HG02885 (cell line): ENCODE data around the gene OPN1SW.

Experiments used
- ATAC-seq: cut with Tn5 transposase; IDR thresholded peaks from one replicate; pipeline ENCODE4 v1.9.1; 2021; ENCODE audit warnings: mild to moderate bottlenecking; ENCODE audit not compliant: unreplicated experiment, poor library complexity

The OPN1SW gene

GRCh38 chr7:128775744-128776474 lies at the start of gene OPN1SW:
Gene OPN1SW, minus strand, starts transcription at chr7:128775794. Its CDS starts 13 bp downstream, at chr7:128775781.
- no peak for ATAC-seq

GRCh38 chr7:128821724-128822123 lies 46.1 kb upstream of the OPN1SW start:
- no peak for ATAC-seq

GRCh38 chr7:128818694-128819093 lies 43.1 kb upstream of the OPN1SW start:
- ATAC-seq = no peak

- ATAC-seq = no peak
Measured at GRCh38 chr7:128815289-128815942, 39.8 kb upstream of the OPN1SW start.

DNA sequence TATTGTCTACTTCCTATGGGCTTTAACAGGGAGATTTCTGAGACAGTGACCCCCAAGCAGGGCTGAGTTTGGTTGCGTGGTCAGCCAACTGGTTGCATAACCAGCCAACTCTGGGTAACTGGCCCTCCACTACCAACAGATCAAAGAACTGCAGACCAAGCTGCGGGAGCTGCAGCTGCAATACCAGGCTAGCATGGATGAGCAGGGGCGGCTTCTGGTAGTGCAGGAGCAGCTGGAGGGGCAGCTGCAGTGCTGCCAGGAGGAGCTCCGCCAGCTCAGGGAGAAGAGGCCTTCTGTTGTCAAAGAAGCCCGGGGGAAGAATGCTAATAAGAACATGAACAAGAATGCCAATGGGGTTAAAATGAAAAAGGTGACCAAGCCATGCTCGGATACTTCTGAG lies 38.9 kb upstream of the OPN1SW start:
- no peak for ATAC-seq

- no peak for ATAC-seq
Measured at GRCh38 chr7:128812514-128813168, 37.0 kb upstream of the OPN1SW start.

GRCh38 chr7:128811631-128812430 lies 36.2 kb upstream of the OPN1SW start:
- ATAC-seq = no peak

DNA sequence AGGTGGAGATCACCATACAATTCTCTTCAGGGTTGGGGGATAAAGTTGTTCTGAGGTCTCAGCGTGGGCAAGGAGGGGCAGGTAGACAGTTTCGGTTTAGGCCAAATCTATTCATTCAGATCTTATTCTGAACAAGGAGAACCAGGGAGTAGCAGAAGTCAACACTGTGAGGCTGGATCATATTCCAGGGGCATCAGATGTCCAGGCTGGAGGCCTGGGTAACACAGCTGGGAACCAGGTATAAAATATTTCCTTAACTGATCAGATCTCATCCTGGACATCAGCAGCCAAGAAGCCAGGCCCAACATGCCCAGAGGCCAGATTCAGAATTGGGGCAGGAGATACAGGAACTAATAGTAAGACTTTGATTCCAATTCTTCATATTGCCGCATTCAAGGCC lies 35.4 kb upstream of the OPN1SW start:
- ATAC-seq = no peak

DNA sequence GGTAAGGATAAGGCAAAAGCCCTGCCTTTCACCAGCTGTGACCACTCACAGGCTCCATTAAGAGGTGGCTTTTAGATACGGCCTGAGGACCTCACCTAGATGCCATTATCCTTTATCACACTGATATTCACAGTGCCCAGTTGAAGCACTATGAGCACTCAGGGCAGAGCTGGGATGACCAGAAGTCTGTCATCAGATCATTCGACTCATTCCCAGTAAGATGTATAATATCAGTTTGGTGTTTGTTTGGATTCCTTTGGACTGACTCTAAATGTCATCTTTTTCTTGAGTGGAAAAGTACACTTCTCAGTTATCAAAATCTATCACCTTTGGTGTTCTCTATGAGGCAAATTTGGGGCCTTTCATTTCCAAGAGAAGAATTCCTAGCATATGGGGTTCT lies 34.9 kb upstream of the OPN1SW start:
- no peak for ATAC-seq

DNA sequence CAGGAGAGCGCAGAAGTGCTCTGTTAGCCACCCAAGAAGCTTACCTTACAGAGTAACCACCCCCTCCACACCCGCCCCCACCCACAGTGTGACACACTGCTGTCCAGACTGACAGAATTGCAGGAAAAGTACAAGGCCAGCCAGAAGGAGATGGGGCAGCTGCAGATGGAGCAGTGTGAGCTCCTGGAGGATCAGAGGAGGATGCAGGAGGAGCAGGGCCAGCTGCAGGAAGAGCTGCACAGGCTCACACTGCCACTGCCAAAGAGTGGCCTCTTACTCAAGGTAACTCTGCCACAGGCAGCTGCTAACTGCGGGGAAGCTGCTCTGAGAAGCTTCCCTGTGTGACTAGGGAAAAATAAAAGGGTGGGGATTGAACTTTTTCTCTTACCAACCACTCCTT lies 33.8 kb upstream of the OPN1SW start:
- ATAC-seq = no peak

GRCh38 chr7:128807191-128807590 lies 31.6 kb upstream of the OPN1SW start:
- ATAC-seq = no peak

- ATAC-seq = no peak
Measured at GRCh38 chr7:128805225-128805624, 29.6 kb upstream of the OPN1SW start.

- no peak for ATAC-seq
Measured at GRCh38 chr7:128804484-128804883, 28.9 kb upstream of the OPN1SW start.

DNA sequence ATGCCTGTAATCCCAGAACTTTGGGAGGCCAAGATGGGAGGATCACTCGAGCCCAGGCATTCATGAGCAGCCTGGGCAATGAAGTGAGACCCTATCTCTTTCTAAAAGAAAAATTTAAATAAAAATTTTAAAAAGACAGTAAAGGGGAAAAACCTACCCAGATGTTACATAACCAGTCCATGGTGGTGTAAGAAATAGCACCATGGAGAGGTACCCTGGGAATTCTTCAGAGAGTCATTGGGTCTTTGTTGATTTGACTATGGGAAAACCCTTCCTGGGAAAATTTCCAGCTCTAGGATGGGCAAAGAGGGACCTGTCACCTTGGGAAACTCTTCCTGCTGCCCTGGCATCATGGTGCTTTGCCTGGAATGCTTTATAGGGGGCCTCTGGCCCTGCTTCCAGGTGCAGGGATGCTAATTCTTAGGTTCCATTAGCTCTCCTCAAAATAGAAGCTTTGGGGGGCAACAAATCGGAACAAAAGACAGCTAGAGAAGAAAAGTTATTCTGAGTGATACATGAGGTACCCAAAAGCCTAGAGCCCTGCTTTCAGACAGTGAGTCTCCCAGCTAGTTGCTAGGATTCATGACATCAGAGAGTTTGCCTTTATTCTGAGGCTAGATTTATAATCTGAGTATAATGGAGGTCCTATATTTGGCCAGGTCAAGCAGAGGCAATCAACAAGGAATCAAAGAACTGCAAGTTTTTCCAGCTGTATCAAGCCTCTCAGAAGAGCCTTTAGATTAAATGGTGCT lies 26.2 kb upstream of the OPN1SW start:
- ATAC-seq = no peak

DNA sequence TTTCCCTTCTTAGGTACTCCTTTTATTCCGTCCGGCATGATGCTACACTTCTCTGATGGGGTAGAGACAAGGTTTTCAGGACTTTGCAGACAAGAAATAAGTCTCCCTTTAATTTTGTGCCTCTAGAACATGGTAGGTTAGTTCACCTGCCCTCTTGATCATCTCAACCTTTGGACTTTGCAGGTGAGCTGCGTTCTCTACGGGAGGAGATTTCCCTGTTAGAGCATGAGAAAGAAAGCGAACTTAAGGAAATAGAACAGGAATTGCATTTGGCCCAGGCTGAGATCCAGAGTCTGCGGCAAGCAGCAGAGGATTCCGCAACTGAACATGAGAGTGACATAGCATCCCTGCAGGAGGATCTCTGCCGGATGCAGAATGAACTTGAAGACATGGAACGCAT lies 25.4 kb upstream of the OPN1SW start:
- no peak for ATAC-seq

- ATAC-seq = no peak
Measured at GRCh38 chr7:128800567-128800966, 25.0 kb upstream of the OPN1SW start.

DNA sequence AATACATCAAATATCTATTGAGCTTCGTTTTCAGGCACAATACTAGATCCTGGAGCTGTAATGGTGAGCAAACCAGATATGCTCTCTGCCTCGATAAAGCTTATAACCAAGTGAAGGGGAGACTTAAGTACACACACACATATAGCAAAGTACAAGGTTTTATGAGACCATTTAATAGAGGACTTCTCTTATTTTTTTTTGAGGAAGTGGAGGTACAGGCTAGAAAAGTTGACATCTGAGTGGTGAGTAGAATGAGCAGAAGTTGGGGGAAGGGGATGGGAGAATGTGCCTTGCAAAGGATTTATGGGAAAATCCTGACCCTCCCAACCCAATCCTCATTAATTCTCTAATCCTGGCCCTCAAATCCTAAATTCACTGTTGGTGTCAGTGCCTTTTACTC lies 23.9 kb upstream of the OPN1SW start:
- no peak for ATAC-seq

GRCh38 chr7:128796327-128796726 lies 20.7 kb upstream of the OPN1SW start:
- ATAC-seq = no peak

DNA sequence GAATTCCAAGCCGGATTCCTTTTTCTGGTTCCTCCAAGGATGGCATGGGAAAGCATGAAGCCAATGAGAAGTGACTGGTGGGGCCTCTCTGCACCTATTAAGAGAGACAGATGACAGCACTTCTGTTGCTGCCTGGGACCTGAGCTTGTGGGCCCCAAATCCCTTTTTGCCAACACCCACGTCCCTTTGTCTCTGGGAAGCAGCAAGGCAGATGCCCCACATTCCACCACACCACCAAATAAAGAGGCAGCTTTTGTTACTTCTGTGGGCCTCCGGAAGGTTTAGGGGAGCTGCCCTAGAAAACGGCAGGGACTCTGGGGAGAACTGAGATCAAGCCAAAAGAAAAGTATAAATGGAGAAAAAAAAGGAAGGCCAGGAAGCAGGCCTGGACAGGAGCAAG lies 19.5 kb upstream of the OPN1SW start:
- no peak for ATAC-seq

GRCh38 chr7:128794436-128794835 lies 18.8 kb upstream of the OPN1SW start:
- no peak for ATAC-seq
